Right lobe of liver (tissue), 4 donors: ENCODE measurements around the gene ASTL.

Experiments used
- POLR2A ChIP-seq: fragments of 450-650 bp; IDR thresholded peaks from one replicate; pipeline ENCODE4 v1.6.1; 2017; ENCODE audit warnings: antibody characterized with exemption, mild to moderate bottlenecking
- TF ChIP-seq, protein P1 (sequence below), 4 donors: fragments of 200-600 bp in 3 of 4; fragments of 450-650 bp in 1 of 4; IDR thresholded peaks; one replicate each; pipeline versions ENCODE4 v1.5.1 to v1.8.0; 2016 to 2022; ENCODE audit warnings: antibody characterized with exemption in 4 of 4, mild to moderate bottlenecking in 2 of 4
- donor health status: DM: no; HTN: no; CAD: no.
- donor health status: DM: no; HTN: no; CAD: no.
- donor health status: DM: no; HTN: yes; CAD: no.

DNA sequence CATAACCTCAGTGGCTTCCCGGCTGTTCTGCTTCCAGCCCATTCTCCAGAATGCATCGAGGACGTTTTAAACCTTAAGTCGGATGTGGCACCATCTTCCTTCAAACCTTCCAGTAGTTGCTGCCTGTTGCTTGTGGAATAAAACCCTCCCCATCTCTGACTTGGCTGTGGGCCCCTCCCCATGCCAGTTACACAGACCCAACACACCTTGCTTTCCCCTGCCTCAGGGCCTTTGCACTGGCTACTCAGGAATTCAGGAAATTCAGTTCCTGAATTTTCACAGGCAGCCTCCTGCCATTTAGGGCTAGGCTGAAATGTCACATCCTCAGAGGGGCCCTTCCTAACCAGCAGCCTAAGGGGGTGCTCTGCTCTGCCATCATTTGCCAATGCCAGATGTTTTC lies 16.9 kb downstream of the ASTL start:
- TF ChIP-seq, protein P1, sequence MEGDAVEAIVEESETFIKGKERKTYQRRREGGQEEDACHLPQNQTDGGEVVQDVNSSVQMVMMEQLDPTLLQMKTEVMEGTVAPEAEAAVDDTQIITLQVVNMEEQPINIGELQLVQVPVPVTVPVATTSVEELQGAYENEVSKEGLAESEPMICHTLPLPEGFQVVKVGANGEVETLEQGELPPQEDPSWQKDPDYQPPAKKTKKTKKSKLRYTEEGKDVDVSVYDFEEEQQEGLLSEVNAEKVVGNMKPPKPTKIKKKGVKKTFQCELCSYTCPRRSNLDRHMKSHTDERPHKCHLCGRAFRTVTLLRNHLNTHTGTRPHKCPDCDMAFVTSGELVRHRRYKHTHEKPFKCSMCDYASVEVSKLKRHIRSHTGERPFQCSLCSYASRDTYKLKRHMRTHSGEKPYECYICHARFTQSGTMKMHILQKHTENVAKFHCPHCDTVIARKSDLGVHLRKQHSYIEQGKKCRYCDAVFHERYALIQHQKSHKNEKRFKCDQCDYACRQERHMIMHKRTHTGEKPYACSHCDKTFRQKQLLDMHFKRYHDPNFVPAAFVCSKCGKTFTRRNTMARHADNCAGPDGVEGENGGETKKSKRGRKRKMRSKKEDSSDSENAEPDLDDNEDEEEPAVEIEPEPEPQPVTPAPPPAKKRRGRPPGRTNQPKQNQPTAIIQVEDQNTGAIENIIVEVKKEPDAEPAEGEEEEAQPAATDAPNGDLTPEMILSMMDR (IDR thresholded peaks at IDR 0.05) = no peak
- no peak for TF ChIP-seq POLR2A
